ENCODE measurements around the gene PMAIP1. TPM values are rescaled to one million over a fixed set of nuclear protein-coding genes. Genes with fewer than 3 reads are reported as not detected.
"Not testable (repeated sequence)": the region's sequence is repeated elsewhere in the genome, so short reads cannot be mapped to it uniquely, and the experiment has no call there.

PMAIP1 gene
- total RNA-seq (2014; rRNA removed; shearing (Covaris generic)) = 52.4 and 64.3 TPM in 2 replicates

DNA sequence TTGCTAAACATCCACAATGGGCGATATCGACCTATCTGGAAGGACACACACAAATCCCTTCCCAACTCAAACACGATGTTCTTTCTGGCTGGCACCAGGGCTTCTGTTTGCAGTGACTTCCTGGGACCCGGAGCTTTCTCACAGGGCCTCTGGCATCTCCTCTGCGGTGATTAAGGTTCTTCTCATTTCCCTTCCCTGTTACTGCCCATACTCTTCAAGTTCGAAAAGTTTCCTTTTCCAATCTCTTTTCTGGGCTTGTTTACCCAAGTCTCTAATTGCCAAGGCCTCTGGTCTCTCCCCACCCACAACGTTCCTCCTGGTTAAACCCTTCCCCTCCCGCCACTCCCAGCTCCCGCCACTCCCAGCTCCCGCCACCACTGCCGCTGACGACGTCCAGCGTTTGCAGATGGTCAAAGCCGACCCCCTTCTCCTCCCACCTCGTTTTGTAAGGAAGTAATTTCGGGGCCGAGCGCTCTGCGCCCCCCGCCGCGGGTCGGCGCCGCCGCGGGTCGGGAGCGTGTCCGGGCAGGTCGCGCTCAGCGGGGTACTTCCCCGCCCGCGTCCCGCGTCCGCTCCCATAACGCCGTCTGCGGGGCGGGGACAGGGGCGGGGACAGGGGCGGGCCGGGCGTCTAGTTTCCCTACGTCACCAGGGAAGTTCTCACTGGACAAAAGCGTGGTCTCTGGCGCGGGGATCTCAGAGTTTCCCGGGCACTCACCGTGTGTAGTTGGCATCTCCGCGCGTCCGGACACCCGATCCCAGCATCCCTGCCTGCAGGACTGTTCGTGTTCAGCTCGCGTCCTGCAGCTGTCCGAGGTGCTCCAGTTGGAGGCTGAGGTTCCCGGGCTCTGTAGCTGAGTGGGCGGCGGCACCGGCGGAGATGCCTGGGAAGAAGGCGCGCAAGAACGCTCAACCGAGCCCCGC lies at the start of gene PMAIP1:
PMAIP1 (plus strand) TSS at position 699 of the 924 bp plus-strand sequence; CDS start at position 881, 182 bp downstream.
- DNase-seq (ENCODE audit: low spot score) = peak; percentile 92

GRCh38 chr18:59851784-59852399 lies 47.9 kb upstream of the PMAIP1 start:
- DNase-seq (ENCODE audit: low spot score) = no peak

- DNase-seq (ENCODE audit: low spot score) = no peak
These were observed 47.2 kb upstream of the PMAIP1 start for GRCh38 chr18:59852548-59852947.

- no peak for DNase-seq (ENCODE audit: low spot score)
These were observed 46.4 kb upstream of the PMAIP1 start for GRCh38 chr18:59853380-59853779.

DNA sequence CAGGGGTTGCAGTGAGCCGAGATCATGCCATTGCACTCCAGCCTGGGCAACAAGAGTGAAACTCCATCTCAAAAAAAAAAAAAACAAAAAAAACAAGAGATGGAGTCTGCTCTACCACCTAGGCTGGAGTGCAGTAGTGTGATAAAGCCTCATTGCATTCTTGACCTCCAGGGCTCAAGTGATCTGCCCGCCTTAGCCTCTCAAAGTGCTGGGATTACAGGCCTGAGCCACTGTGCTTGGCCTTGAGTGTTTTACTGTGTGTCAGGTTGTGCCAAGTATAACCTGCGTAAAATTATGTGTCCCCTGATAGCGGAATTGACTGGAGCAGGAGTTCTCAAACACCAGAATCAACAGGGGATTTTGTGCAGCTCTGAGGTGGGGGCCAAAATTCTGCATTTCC lies 45.8 kb upstream of the PMAIP1 start:
- not testable (repeated sequence) for DNase-seq (ENCODE audit: low spot score)

DNA sequence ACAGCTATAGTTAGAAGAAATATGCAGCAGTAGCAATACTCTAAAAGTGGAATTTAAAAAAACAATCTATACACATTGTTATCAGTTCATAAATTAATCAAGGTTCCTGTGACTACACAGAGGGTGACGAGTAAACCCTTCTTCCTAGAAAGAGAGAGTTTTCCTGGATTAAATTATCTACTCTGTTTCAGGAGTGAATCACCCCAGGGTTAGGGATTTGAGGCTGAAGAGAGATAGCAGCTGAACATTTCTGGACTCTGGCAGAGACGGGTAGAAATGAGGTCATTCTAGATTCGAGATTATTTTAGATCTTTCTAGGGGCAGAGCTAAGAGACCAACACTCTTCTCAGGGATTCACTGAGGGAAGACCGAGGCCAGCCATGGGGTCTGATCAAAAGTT lies 38.8 kb upstream of the PMAIP1 start:
- DNase-seq (ENCODE audit: low spot score) = no peak

GRCh38 chr18:59861963-59862819 lies 37.6 kb upstream of the PMAIP1 start:
- peak; percentile 20 for DNase-seq (ENCODE audit: low spot score)

GRCh38 chr18:59865241-59865986 lies 34.4 kb upstream of the PMAIP1 start:
- DNase-seq (ENCODE audit: low spot score) = no peak

DNA sequence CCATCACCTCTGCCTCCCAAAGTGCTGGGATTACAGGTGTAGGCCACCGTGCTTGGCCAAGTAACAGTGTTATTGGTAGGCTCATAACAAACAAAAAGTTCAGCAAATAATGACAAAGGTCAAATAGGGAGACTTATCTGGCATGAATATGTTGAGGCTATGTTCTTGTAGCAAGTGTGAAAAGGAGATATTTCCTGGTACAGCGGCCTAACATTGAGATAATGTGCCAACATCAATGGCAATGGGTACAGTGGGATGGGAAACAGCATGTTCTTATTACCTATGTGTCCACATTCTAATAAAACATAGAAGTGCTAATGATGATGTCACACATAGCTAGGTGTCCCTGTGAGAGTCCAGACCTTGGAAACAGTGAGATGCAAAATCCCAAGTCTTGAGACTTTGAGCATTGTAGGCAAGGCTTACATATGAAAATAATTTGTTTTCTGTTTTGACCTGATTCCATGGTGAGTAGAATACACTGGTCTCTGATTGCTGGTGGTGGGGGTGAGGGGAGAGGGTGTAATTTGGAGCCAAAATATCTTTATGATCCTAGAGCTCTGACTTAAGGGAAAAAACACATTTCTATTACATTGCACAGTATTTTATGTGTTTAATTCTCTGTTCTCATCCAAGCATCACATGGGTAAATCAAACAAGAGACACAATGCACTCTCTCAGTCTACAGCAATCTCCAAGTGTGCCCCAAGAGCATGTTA lies 33.1 kb upstream of the PMAIP1 start:
- no peak for DNase-seq (ENCODE audit: low spot score)

- no peak for DNase-seq (ENCODE audit: low spot score)
These were observed 32.3 kb upstream of the PMAIP1 start for GRCh38 chr18:59867337-59868104.

- no peak for DNase-seq (ENCODE audit: low spot score)
These were observed 29.1 kb upstream of the PMAIP1 start for GRCh38 chr18:59870623-59871130.

DNA sequence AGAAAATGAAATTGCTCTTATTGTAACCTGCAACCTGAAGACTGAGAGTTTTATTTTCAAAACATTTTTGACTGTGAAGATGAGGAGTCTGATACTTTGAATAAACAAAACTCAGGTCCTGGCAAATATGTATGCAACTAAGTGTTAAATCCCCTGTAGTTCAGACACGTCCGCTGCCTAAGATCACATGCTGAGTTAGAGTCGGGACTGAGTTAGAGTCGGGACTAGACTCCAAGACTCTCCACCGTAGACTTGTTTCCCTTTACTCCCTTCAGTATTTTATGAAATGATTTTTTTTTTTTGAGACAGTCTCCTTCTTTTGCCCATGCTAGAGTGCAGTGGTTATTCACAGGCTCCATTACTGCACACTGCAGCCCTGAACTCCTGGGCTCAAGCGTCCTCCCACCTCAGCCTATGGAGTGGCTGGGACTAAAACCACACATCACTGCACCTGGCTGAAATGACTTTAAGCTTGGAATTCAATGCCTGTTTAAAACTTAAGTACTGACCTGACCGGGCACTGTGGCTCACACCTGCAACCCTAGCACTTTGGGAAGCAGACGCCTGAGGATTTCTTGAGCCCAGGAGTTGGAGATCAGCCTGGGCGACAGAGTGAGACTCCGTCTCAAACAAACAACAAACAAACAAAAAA lies 28.0 kb upstream of the PMAIP1 start:
- no peak for DNase-seq (ENCODE audit: low spot score)

DNA sequence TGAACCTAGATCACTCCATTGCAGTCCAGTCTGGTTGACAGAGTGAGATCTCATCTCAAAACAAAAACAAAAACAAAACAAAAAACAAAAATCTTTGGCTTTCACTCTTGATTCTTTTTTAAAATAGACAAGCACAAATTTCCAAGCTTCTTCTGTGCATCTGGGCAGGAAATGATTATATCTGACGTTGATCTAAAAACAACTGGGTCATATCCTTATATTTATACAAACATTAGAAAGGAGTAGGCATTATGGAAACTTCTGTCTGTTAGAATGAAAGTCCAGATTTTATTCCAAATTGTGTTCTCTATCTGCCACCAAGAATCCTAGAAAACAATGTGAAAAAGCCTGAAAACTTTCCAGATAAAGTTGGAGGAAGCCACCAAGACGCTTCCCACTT lies 26.2 kb upstream of the PMAIP1 start:
- no peak for DNase-seq (ENCODE audit: low spot score)

GRCh38 chr18:59874166-59874565 lies 25.6 kb upstream of the PMAIP1 start:
- DNase-seq (ENCODE audit: low spot score) = peak; percentile 91

DNA sequence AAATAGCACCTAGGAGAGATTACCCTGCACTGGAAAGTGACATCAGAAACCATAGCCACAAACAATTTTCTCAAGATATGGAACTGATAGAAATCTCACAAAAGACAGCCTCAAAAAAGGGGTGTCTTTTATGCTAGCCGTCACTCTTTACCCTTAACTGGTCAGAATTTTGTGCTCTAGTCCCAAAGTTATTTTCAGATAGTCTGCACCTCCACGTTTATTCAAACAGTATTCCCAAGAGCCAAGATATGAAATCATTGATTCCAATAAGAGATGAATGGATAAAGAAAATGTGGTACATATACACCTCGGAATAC lies 23.5 kb upstream of the PMAIP1 start:
- DNase-seq (ENCODE audit: low spot score) = no peak

GRCh38 chr18:59877361-59877760 lies 22.4 kb upstream of the PMAIP1 start:
- no peak for DNase-seq (ENCODE audit: low spot score)

- DNase-seq (ENCODE audit: low spot score) = no peak
These were observed 21.2 kb upstream of the PMAIP1 start for GRCh38 chr18:59878644-59879043.

DNA sequence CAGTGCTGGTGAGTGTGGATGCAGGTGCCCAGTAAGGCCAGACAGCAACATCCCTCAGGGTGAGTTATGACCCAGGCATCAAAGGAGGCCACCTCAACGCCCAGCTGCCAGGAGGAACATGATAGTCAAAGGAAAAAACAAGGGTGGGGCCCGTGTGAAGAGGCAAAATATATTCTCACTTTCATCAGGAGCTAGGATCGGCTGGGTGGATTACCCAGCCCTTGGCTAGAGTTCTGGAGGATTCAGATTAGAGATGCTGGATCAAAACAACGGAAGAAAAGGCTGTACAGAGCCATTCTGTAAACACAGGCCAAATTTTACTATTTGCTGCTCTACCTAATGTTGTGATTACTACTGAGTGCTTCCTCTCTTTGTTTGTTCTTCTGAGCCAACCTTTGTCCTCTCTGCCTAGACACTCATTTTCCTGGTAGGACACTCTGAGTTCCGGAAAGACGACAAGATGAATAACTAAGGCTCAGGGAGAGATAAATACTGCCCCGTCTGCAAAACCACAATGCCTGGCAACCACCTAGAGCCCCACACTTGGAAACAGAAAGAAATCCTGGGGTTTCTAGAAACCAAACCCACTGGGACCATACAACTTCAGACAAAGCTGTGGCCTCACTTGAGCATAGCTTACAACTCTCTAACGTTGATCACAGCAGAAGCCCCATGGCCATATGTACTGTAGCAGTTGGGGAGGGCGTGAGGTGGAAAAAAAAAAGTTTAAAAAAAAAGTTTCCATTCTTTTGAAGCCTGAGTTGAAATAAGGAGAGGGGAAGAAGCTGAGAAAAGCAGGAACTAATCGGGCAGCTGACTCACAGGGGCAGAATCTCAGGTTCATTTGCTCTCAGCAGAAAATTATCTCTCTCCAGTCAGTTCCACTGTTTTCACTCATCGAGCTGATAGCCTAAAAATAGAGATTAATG lies 17.8 kb upstream of the PMAIP1 start:
- peak; percentile 51 for DNase-seq (ENCODE audit: low spot score)
